Measurements from ENCODE around the gene HEY2.

DNA sequence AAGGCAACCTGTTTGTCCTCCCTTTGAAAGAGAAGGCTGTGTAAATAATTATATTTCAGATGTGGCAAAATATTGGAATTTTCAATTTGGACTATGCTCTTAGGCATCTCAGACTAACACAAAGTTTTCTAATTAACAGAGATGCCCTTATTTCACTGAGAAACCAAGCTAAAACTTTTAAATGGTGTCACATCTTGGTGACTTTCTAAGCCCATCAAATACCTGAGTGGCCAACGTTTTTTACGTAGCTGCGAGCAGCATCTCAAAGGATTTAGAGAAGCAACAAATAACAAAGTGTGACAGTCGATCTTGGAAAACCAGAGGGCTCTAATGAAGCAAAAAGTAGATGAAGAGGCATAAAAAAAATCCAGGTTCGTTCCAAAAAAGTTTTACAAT, 3.4 kb upstream of the HEY2 start:
- TF ChIP-seq CTCF (IDR thresholded peaks at IDR 0.05) (no peak), POLR2AphosphoS5 (IDR thresholded peaks at IDR 0.05) (no peak), POLR2A (IDR thresholded peaks at IDR 0.05) (no peak)

Measured in prostate gland (tissue), 2 donors.